A549 (cell line): ENCODE results near the gene C6.

Source experiments
- CTCF ChIP-seq: fragments of >200 bp; sonication (Bioruptor Twin); formaldehyde crosslinking; IDR thresholded peaks from 3 replicates; pipeline ENCODE4 v1.5.1; 2016
- ESRRA ChIP-seq: fragments of 150-350 bp; IDR thresholded peaks from 2 replicates; pipeline ENCODE4 v1.6.1; 2014; ENCODE audit warnings: mild to moderate bottlenecking, low read length, borderline replicate concordance
- JUN ChIP-seq, 2 experiments: fragments of >200 bp; sonication (Bioruptor Twin); formaldehyde crosslinking; IDR thresholded peaks; 2 replicates in 1 of 2; 3 replicates in 1 of 2; pipeline ENCODE4 v1.6.1; 2016 to 2017
- NFE2L2 ChIP-seq: fragments of 150-350 bp; conservative IDR thresholded peaks from 2 replicates; pipeline ENCODE4 v1.6.1; 2014; ENCODE audit warnings: low read length
- POLR2AphosphoS2 ChIP-seq: conservative IDR thresholded peaks from 2 replicates; pipeline ENCODE4 v1.6.1; 2012; ENCODE audit warnings: low read length, improper control_type of control experiment, inconsistent platforms

GRCh38 chr5:41199660-41200059 is 13.7 kb downstream of the C6 start:
- TF ChIP-seq CTCF (no peak), JUN (IDR thresholded peaks at IDR 0.05) (no peak), ESRRA (no peak), POLR2AphosphoS2 (no peak), NFE2L2 (no peak)
